H9 (cell line): ENCODE data around the gene SMS. TPM values are rescaled to one million over a fixed set of nuclear protein-coding genes. Genes with fewer than 3 reads are reported as not detected.

ENCODE experiments used
- DNase-seq: peaks from one replicate; pipeline ENCODE4 v3.0.0-alpha.2; 2017
- H2AFZ ChIP-seq: one replicate; pipeline ENCODE4 v1.6.1; 2013; ENCODE audit warnings: mild to moderate bottlenecking, low read length, control low read depth, moderate library complexity
- H2AK5ac ChIP-seq: 2 replicates; pipeline ENCODE4 v1.6.1; 2013; ENCODE audit warnings: low read length, control low read depth, mixed read lengths; ENCODE audit not compliant: insufficient read length
- H2BK120ac ChIP-seq: one replicate; pipeline ENCODE4 v1.6.1; 2013; ENCODE audit warnings: low read depth, mild to moderate bottlenecking, low read length, control low read depth, inconsistent platforms; ENCODE audit not compliant: poor library complexity, severe bottlenecking
- H2BK12ac ChIP-seq: 2 replicates; pipeline ENCODE4 v1.6.1; 2013; ENCODE audit warnings: low read length, control low read depth, mixed read lengths, low read depth; ENCODE audit not compliant: insufficient read length
- H2BK15ac ChIP-seq: 2 replicates; pipeline ENCODE4 v1.6.1; 2013; ENCODE audit warnings: low read depth, low read length, control low read depth
- H2BK20ac ChIP-seq: one replicate; pipeline ENCODE4 v1.6.1; 2013; ENCODE audit warnings: low read depth, mild to moderate bottlenecking, low read length, control low read depth, inconsistent platforms; ENCODE audit not compliant: poor library complexity, severe bottlenecking
- H2BK5ac ChIP-seq: 2 replicates; pipeline ENCODE4 v1.6.1; 2013; ENCODE audit warnings: low read length, control low read depth, mixed read lengths; ENCODE audit not compliant: insufficient read length
- H3K14ac ChIP-seq: 2 replicates; pipeline ENCODE4 v1.6.1; 2013; ENCODE audit warnings: low read length, control low read depth; ENCODE audit not compliant: insufficient read depth
- H3K18ac ChIP-seq: 2 replicates; pipeline ENCODE4 v1.6.1; 2013; ENCODE audit warnings: low read depth, mild to moderate bottlenecking, mixed read lengths, low read length, control low read depth; ENCODE audit not compliant: insufficient read length
- H3K23ac ChIP-seq: 2 replicates; pipeline ENCODE4 v1.6.1; 2013; ENCODE audit warnings: low read length, control low read depth, mixed read lengths, low read depth; ENCODE audit not compliant: insufficient read length
- H3K23me2 ChIP-seq: 2 replicates; pipeline ENCODE4 v1.6.1; 2013; ENCODE audit warnings: low read depth, mild to moderate bottlenecking, mixed read lengths, low read length, control low read depth; ENCODE audit not compliant: insufficient read length, poor library complexity, severe bottlenecking
- H3K27ac ChIP-seq: 2 replicates; pipeline ENCODE4 v1.5.1; 2013; ENCODE audit warnings: low read length, control low read depth, mixed read lengths, low read depth; ENCODE audit not compliant: insufficient read length
- H3K27me3 ChIP-seq: 2 replicates; pipeline ENCODE4 v1.6.1; 2013; ENCODE audit warnings: low read length, control low read depth, inconsistent platforms; ENCODE audit not compliant: insufficient read depth
- H3K4ac ChIP-seq: 2 replicates; pipeline ENCODE4 v1.6.1; 2013; ENCODE audit warnings: low read depth, mild to moderate bottlenecking, control low read depth, inconsistent platforms, low read length, moderate library complexity
- H3K4me1 ChIP-seq: 2 replicates; pipeline ENCODE4 v1.6.1; 2013; ENCODE audit warnings: low read length, control low read depth, inconsistent platforms; ENCODE audit not compliant: insufficient read depth
- H3K4me2 ChIP-seq: 2 replicates; pipeline ENCODE4 v1.6.1; 2013; ENCODE audit warnings: low read length, control low read depth, mixed read lengths; ENCODE audit not compliant: insufficient read length, insufficient read depth
- H3K56ac ChIP-seq: 2 replicates; pipeline ENCODE4 v1.6.1; 2013; ENCODE audit warnings: low read depth, mild to moderate bottlenecking, mixed read lengths, low read length, control low read depth; ENCODE audit not compliant: insufficient read length
- H3K79me1 ChIP-seq: 2 replicates; pipeline ENCODE4 v1.6.1; 2013; ENCODE audit warnings: low read depth, mild to moderate bottlenecking, moderate library complexity, low read length, control low read depth, inconsistent platforms; ENCODE audit not compliant: insufficient read depth, poor library complexity, severe bottlenecking
- H3K79me2 ChIP-seq: 2 replicates; pipeline ENCODE4 v1.6.1; 2013; ENCODE audit warnings: low read length, control low read depth, inconsistent platforms; ENCODE audit not compliant: insufficient read depth
- H3K9ac ChIP-seq: 2 replicates; pipeline ENCODE4 v1.6.1; 2013; ENCODE audit warnings: low read length, control low read depth, mixed read lengths; ENCODE audit not compliant: insufficient read length; ENCODE audit errors: extremely low read depth
- H3K9me3 ChIP-seq: one replicate; pipeline ENCODE4 v1.6.1; 2013; ENCODE audit warnings: low read depth, low read length, inconsistent platforms; ENCODE audit not compliant: control insufficient read depth
- H3T11ph ChIP-seq: one replicate; pipeline ENCODE4 v1.6.1; 2013; ENCODE audit warnings: mild to moderate bottlenecking, low read length, control low read depth, inconsistent platforms
- H4K20me1 ChIP-seq: one replicate; pipeline ENCODE4 v1.6.1; 2013; ENCODE audit not compliant: control insufficient read depth, insufficient read length, insufficient read depth
- H4K5ac ChIP-seq: 2 replicates; pipeline ENCODE4 v1.6.1; 2013; ENCODE audit warnings: low read depth, mild to moderate bottlenecking, mixed read lengths, low read length, control low read depth; ENCODE audit not compliant: insufficient read length
- H4K8ac ChIP-seq: replicated peaks from 2 replicates; pipeline ENCODE4 v1.6.1; 2013; ENCODE audit warnings: low read length, control low read depth, mixed read lengths, low read depth; ENCODE audit not compliant: insufficient read length
- H4K91ac ChIP-seq: 2 replicates; pipeline ENCODE4 v1.6.1; 2013; ENCODE audit warnings: low read depth, mild to moderate bottlenecking, moderate library complexity, mixed read lengths, low read length, control low read depth; ENCODE audit not compliant: insufficient read length
- H3K27ac Mint-ChIP-seq, 3 experiments: 2 replicates in 2 of 3; 3 replicates in 1 of 3; pipeline ENCODE4 v1.8.0; 2020 to 2021; ENCODE audit warnings: mixed read lengths in 3 of 3, mild to moderate bottlenecking in 1 of 3, moderate library complexity in 1 of 3
- H3K27me3 Mint-ChIP-seq: 2 replicates; pipeline ENCODE4 v1.8.0; 2021; ENCODE audit warnings: low read depth, mild to moderate bottlenecking, moderate library complexity, mixed read lengths
- H3K36me3 Mint-ChIP-seq, 3 experiments: 2 replicates in 2 of 3; 3 replicates in 1 of 3; pipeline ENCODE4 v1.8.0; 2020 to 2021; ENCODE audit warnings: low read depth in 3 of 3, mixed read lengths in 3 of 3; ENCODE audit not compliant: insufficient read depth in 1 of 3
- H3K4me1 Mint-ChIP-seq, 2 experiments: 2 replicates each; pipeline ENCODE4 v1.8.0; 2020; ENCODE audit warnings: mixed read lengths in 2 of 2
- H3K4me3 Mint-ChIP-seq, 2 experiments: 2 replicates in 1 of 2; 3 replicates in 1 of 2; pipeline ENCODE4 v1.8.0; 2020 to 2021; ENCODE audit warnings: mild to moderate bottlenecking in 2 of 2, mixed read lengths in 2 of 2, moderate library complexity in 1 of 2
- H3K9me3 Mint-ChIP-seq, 2 experiments: 2 replicates in 1 of 2; 3 replicates in 1 of 2; pipeline ENCODE4 v1.8.0; 2020; ENCODE audit warnings: mild to moderate bottlenecking in 2 of 2, mixed read lengths in 2 of 2, moderate library complexity in 1 of 2
- CTCF ChIP-seq: fragments of 200-600 bp; sonication (generic); conservative IDR thresholded peaks from 3 replicates; pipeline ENCODE4 v1.8.0; 2021; ENCODE audit warnings: antibody characterized with exemption, mild to moderate bottlenecking
- WGBS: extraction: QIAGEN DNeasy Blood & Tissue Kit; methylation state at CpG from one replicate; pipeline ENCODE4 v1.1.7; 2013; ENCODE audit warnings: missing lambda C conversion rate, low lambda C conversion rate, mixed read lengths; ENCODE audit not compliant: insufficient read length; ENCODE audit errors: extremely low coverage; 5-methylcytosine and 5-hydroxymethylcytosine counted together
- total RNA-seq: library from RNA; stranded (reverse); gene quantifications from 2 replicates; pipeline ENCODE4 v1.2.1, GENCODE V29; 2021

SMS gene
- total RNA-seq, 1 experiment from 2014 or later, result 415 TPM

- no peak overlapping the region for H3K27ac ChIP-seq
- H3K9ac ChIP-seq, result no peak overlapping the region
- H3K56ac ChIP-seq, result no peak overlapping the region
- H4K5ac ChIP-seq, result no peak overlapping the region
- peaks cover 10% of the 10 kb centered on the region; the same call in 1 of the 2 replicates for H3K4me1 ChIP-seq
- Mint-ChIP-seq H3K27me3 (no peaks in the 10 kb centered on the region), H3K36me3 (peaks cover 11 to 37% (median 16%) of the 10 kb centered on the region in 3 experiments), H3K4me1 (peaks cover 77 to 81% of the 10 kb centered on the region in 2 experiments), H3K9me3 (peaks cover 0 to 39% of the 10 kb centered on the region in 2 experiments; a peak in 3 of 5 replicates), H3K27ac (peak overlapping the region; percentile 29 to 40 (median 31); a peak in 5 of 7 replicates), H3K4me3 (no peak overlapping the region)
- H3T11ph ChIP-seq, result no peak overlapping the region
- no peak overlapping the region for H3K23ac ChIP-seq
- H3K4ac ChIP-seq, result no peak overlapping the region
- no peak overlapping the region for H2BK120ac ChIP-seq
- H3K18ac ChIP-seq, result no peak overlapping the region
- no peak overlapping the region for H4K91ac ChIP-seq
- no peak for TF ChIP-seq CTCF
- no peak overlapping the region for H3K14ac ChIP-seq
- H3K4me2 ChIP-seq, result no peak overlapping the region
- H3K9me3 ChIP-seq, result peaks cover 9% of the 10 kb centered on the region
- no CpG with 5 or more reads among the region's 7 CpGs for WGBS
- H2AFZ ChIP-seq, result no peak overlapping the region
- H4K20me1 ChIP-seq, result no peaks in the 10 kb centered on the region
- H2BK5ac ChIP-seq, result no peak overlapping the region
- no peaks in the 10 kb centered on the region for H3K23me2 ChIP-seq
- no peak for DNase-seq
- no peaks in the 10 kb centered on the region for H3K79me1 ChIP-seq
- no peak overlapping the region for H2BK15ac ChIP-seq
- no peak overlapping the region for H2BK12ac ChIP-seq
- H4K8ac ChIP-seq, result no peak overlapping the region
- no peaks in the 10 kb centered on the region for H3K27me3 ChIP-seq
- H2BK20ac ChIP-seq, result no peak overlapping the region
- H3K79me2 ChIP-seq, result peaks cover 72% of the 10 kb centered on the region; the same call in 1 of the 2 replicates
- no peak overlapping the region for H2AK5ac ChIP-seq
Measured at GRCh38 chrX:21955403-21956189, 15.1 kb downstream of the SMS start.
